ENCODE data around the gene OCA2. TPM values are rescaled to one million over a fixed set of nuclear protein-coding genes. Genes with fewer than 3 reads are reported as not detected.
"Not testable (repeated sequence)": the region's sequence is repeated elsewhere in the genome, so short reads cannot be mapped to it uniquely, and the experiment has no call there.

Gene OCA2
- total RNA-seq, 2 donors from 2014 or later, result not detected

GRCh38 chr15:27853624-27854455 lies 245.3 kb downstream of the OCA2 start:
- ATAC-seq (no peak), DNase-seq (no peak)
- H3K27ac ChIP-seq, result no peak overlapping the region
- H3K4me1 ChIP-seq, result no peaks in the 10 kb centered on the region
- H3K36me3 ChIP-seq (replicated peaks in 1 of 2; ENCODE audit: insufficient read depth in 1 of 2, low read depth in 2 of 2), result no peaks in the 10 kb centered on the region
- intact Hi-C loops (cut with DNase I), result no loop called here
- WGBS, 2 donors, result 80% methylated on average over 12 to 15 of the region's 15 CpGs
- H3K27me3 ChIP-seq, result no peaks in the 10 kb centered on the region
- no peaks in the 10 kb centered on the region for H3K9me3 ChIP-seq
- TF ChIP-seq POLR2A (IDR thresholded peaks at IDR 0.05) (no peak), CTCF (IDR thresholded peaks at IDR 0.05) (no peak)
- no peak overlapping the region for H3K4me3 ChIP-seq

DNA sequence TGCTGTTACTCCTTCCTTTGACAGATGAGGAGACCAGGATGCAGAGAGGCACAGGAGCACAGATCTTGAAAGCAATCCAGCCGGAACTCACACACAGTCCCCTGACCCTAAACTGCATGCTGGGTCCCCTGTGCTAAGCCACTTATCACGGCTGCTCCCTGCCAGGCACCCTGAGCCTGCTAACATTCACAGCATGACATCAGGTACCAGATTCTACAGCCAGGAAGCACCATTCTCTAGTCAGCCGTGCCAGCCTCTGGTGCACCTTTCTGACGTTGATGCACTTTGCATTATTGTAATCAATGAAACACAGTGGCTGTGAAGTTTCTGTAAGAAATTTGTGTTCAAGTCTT lies 247.3 kb downstream of the OCA2 start:
- Histone ChIP-seq H3K36me3 (replicated peaks in 1 of 2; ENCODE audit: insufficient read depth in 1 of 2, low read depth in 2 of 2) (no peaks in the 10 kb centered on the region), H3K27me3 (no peaks in the 10 kb centered on the region), H3K4me1 (no peaks in the 10 kb centered on the region), H3K27ac (no peak overlapping the region), H3K4me3 (no peak overlapping the region), H3K9me3 (no peaks in the 10 kb centered on the region)
- WGBS, 2 donors, result 59 to 68% methylated on average over 4 of the region's 4 CpGs
- ATAC-seq, result no peak
- TF ChIP-seq POLR2A (IDR thresholded peaks at IDR 0.05), result no peak
- no peak for TF ChIP-seq CTCF (IDR thresholded peaks at IDR 0.05)
- intact Hi-C loops (cut with DNase I), result no loop called here
- no peak for DNase-seq

- TF ChIP-seq POLR2A (IDR thresholded peaks at IDR 0.05), result no peak
- TF ChIP-seq CTCF (IDR thresholded peaks at IDR 0.05), result no peak
- WGBS, 2 donors, result 69 to 77% methylated on average over 17 of the region's 17 CpGs
- H3K36me3 ChIP-seq (replicated peaks in 1 of 2; ENCODE audit: insufficient read depth in 1 of 2, low read depth in 2 of 2), result no peaks in the 10 kb centered on the region
- ATAC-seq, result no peak
- no peak overlapping the region for H3K27ac ChIP-seq
- H3K4me1 ChIP-seq, result no peaks in the 10 kb centered on the region
- no peak for DNase-seq
- H3K4me3 ChIP-seq, result no peak overlapping the region
- H3K27me3 ChIP-seq, result no peaks in the 10 kb centered on the region
- intact Hi-C loops (cut with DNase I), result no loop called here
- no peaks in the 10 kb centered on the region for H3K9me3 ChIP-seq
These were observed 247.9 kb downstream of the OCA2 start for GRCh38 chr15:27850981-27851857.

DNA sequence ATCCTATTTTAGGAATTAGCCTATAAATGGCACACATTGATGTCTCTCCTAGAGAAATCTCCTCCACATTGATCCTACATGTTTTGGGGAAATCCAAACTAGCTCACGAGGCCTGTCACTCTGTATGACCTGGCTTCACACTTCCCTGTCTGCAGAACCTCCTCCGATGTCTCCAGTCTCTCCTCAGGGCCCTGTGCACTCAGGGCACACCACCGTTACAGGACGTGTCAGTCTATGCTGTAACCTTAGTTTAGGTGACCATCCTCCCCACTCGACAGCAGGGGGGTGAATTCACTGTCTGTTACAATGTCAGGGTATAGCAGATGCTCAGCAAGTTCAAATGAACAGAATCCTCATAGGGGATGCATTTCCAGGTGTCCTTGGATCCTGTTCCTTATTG lies 249.1 kb downstream of the OCA2 start:
- no peak for ATAC-seq
- Histone ChIP-seq H3K4me3 (no peak overlapping the region), H3K4me1 (no peaks in the 10 kb centered on the region), H3K36me3 (replicated peaks in 1 of 2; ENCODE audit: insufficient read depth in 1 of 2, low read depth in 2 of 2) (no peaks in the 10 kb centered on the region), H3K27ac (no peak overlapping the region), H3K27me3 (no peaks in the 10 kb centered on the region), H3K9me3 (no peaks in the 10 kb centered on the region)
- intact Hi-C loops (cut with DNase I), result no loop called here
- no peak for DNase-seq
- no peak for TF ChIP-seq POLR2A (IDR thresholded peaks at IDR 0.05)
- no peak for TF ChIP-seq CTCF (IDR thresholded peaks at IDR 0.05)
- 67% methylated on average over 4 to 5 of the region's 5 CpGs for WGBS, 2 donors

DNA sequence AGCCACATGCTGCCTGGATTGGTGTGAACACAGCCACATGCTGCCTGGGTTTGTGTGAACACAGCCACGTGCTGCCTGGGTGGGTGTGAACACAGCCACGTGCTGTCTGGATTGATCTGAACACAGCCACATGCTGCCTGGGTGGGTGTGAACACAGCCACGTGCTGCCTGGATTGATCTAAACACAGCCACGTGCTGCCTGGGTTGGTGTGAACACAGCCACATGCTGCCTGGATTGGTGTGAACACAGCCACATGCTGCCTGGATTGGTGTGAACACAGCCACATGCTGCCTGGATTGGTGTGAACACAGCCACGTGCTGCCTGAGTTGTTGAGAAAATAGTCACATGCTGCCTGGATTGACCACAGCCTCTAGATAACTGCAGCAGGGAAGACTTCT lies 250.2 kb downstream of the OCA2 start:
- H3K4me3 ChIP-seq; H3K27ac ChIP-seq; H3K4me1 ChIP-seq; DNase-seq; ATAC-seq; H3K27me3 ChIP-seq; intact Hi-C loops (cut with DNase I); H3K9me3 ChIP-seq; H3K36me3 ChIP-seq (replicated peaks in 1 of 2; ENCODE audit: insufficient read depth in 1 of 2, low read depth in 2 of 2): not testable (repeated sequence)
- WGBS, 2 donors, result 42 to 46% methylated on average over 4 to 5 of the region's 5 CpGs
